Measurements from ENCODE around the gene CD22.

DNA sequence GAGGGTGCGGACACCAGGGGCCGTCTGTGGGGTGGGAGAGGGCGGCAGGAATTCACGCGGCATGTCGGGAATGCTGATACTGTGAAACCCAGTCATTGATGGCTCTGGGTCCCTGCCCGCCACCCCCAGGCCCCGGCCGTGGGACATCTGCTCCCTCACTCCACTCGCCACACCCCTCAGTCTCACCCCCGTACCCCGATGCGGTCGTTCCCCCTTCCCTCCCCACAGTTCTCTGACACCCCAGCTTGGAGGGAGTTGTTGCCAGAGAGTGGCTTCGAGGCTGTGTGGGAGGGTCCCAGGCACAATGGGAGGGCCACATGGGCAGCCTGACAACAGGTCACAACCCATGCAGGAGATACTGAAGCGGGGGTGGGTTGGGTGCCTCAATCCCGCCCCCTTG, 35.2 kb upstream of the CD22 start:
- TF ChIP-seq, protein P1, sequence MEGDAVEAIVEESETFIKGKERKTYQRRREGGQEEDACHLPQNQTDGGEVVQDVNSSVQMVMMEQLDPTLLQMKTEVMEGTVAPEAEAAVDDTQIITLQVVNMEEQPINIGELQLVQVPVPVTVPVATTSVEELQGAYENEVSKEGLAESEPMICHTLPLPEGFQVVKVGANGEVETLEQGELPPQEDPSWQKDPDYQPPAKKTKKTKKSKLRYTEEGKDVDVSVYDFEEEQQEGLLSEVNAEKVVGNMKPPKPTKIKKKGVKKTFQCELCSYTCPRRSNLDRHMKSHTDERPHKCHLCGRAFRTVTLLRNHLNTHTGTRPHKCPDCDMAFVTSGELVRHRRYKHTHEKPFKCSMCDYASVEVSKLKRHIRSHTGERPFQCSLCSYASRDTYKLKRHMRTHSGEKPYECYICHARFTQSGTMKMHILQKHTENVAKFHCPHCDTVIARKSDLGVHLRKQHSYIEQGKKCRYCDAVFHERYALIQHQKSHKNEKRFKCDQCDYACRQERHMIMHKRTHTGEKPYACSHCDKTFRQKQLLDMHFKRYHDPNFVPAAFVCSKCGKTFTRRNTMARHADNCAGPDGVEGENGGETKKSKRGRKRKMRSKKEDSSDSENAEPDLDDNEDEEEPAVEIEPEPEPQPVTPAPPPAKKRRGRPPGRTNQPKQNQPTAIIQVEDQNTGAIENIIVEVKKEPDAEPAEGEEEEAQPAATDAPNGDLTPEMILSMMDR (conservative IDR thresholded peaks at IDR 0.05): no peak
- TF ChIP-seq ZFX (IDR thresholded peaks at IDR 0.05): no peak

All from C4-2B (cell line).